HG03159 (cell line): ENCODE measurements around the gene PPIE.
A peak's percentile ranks its signal among the peaks of the same experiment; 100 is the strongest.
"Not testable (repeated sequence)": the region's sequence is repeated elsewhere in the genome, so short reads cannot be mapped to it uniquely, and the experiment has no call there.

Experiments
- ATAC-seq: cut with Tn5 transposase; IDR thresholded peaks from one replicate; pipeline ENCODE4 v1.9.1; 2021; ENCODE audit warnings: mild to moderate bottlenecking, moderate library complexity; ENCODE audit not compliant: unreplicated experiment

PPIE gene

DNA sequence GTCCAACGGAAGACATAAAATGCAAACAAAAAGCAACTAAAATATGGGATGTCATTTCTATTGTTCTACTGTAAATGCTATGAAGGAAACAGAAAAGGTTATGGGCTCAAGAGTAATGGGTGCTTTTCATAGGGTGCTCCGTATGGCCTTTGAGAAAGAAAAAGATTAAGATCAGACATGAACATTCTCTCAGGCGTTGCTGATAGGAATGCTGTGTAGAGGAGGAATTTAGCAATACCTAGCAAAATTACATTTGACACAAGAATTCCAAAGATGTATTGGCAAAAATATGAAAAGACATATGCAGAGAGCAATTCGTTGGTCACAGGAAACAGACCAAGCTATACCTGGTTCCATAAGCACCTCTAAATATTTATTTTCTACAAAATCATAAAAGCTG, 38.2 kb downstream of the PPIE start:
- ATAC-seq: no peak

GRCh38 chr1:39777306-39777705, 38.6 kb downstream of the PPIE start:
- no peak for ATAC-seq

DNA sequence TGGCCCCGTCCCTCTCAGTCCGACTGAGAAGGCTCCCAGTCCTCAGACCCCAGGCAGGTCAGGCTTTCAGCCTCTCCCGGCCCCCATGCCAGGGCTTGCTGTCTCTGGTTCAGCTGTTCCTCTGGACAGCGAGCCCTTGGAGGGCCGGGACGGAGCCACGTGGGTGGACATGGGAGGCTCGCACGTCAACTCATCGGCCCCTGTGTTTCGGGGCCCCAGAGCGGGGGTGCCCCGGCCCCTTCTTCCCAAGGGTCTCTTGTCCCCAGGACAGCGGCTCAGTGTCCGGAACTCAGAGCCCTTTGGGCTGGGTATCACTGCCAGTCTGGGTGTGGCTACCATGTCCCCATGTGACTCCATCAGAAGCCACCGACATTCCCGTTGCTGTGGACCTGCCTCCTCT, 39.2 kb downstream of the PPIE start:
- ATAC-seq: not testable (repeated sequence)

DNA sequence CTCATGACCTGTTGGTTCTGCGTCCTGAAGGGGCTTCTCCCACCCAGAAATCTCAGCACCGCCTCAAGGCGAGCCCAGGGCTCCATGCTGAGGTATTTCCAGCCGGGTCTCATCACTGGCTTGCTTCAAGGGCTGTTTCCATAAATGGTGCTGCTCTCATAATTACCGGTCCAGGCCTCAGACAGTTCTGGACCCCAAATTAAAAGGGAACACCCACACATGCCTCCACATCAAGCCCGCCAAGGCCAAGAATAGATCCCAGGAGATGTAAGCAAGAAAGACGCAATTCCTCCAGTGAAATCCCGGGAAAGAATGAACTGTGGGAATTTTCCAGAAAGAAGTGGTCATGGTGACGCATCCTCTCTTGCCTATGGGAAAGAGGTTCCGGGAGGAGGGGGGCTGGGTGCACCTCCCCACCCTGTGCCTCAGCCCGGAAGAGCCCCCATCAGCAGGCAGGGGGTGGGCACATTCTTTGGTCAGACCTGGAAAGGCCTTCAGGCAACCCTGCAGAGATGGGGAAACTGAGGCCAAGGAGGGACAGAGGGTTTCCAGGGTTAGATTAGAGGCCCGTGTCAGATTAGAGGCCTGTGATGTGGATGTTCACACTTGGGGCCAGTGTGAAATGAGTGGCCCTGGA, 39.9 kb downstream of the PPIE start:
- ATAC-seq: not testable (repeated sequence)

DNA sequence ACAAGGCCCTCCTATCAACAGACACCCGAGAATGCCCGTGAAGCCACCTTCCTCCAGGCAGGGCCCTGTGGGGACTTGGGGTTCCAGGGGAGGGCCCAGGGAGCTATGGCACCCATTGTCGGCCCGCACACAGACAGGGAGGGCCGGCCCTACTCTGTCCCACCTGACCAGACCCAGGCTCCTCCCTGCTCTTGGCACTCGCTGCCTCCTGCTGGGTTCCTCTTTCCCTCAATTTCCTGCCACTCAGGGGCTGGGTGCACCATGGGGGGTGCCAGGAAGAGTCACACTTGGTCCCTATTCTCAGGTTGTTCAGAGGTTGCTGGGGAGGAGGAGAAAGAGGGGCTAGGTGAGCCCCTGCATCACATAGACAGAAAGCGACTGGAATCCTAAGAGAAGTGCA, 40.5 kb downstream of the PPIE start:
- no peak for ATAC-seq

DNA sequence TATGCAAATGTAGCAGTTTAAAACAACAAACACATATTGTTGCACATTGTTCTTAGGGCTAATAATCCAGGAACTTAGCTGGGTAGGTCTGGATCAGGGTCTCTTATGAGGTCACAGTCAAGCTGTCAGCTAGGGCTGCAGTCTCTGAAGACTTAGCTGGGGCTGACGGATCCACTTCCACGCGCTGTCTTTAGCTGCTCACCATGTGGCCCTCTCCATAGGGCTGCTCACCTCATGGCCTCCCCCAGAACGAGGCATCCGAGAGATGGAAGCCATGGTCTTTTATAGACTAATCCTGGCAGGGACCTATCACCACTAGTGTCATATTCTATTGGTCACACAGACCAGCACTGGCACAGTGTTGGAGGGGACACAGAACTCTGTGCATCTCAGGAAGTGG, 41.1 kb downstream of the PPIE start:
- ATAC-seq: no peak

DNA sequence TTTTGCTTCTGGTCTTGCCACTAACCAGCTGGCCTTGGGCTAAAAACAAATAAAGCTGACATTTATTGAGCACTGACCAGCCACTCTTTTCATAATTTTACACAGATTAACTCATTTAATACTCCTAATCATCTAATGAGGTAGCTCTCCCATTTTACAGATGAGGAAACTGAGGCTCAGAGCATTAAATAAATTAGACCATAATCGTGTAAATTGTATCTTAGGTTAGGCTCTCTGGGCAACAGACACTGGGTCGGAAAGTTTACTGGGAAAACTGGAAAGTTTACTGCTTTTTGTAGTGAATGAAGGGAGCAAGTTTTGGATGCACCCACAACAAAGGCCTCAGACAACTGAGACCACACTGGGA, 42.6 kb downstream of the PPIE start:
- no peak for ATAC-seq

GRCh38 chr1:39782103-39782502, 43.4 kb downstream of the PPIE start:
- no peak for ATAC-seq

DNA sequence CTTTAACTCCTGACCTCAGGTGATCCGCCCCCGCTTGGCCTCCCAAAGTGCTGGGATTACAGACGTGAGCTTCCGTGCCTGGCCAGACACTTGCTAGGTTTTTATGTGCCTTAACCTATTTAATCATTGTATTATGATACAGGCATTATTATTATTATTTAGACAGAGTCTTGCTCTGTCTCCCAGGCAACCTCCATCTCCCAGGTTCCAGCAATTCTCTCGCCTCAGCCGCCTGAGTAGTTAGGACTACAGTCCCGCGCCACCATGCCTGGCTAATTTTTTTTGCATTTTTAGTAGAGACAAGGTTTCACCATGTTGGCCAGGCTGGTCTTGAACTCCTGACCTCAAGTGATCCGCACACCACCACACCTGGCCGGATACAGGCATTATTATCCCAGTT, 44.0 kb downstream of the PPIE start:
- not testable (repeated sequence) for ATAC-seq

- not testable (repeated sequence) for ATAC-seq
These were observed 47.8 kb downstream of the PPIE start for GRCh38 chr1:39786303-39787107.

GRCh38 chr1:39787108-39787375, 48.4 kb downstream of the PPIE start:
- not testable (repeated sequence) for ATAC-seq

GRCh38 chr1:39787468-39787867, 48.8 kb downstream of the PPIE start:
- ATAC-seq: no peak

DNA sequence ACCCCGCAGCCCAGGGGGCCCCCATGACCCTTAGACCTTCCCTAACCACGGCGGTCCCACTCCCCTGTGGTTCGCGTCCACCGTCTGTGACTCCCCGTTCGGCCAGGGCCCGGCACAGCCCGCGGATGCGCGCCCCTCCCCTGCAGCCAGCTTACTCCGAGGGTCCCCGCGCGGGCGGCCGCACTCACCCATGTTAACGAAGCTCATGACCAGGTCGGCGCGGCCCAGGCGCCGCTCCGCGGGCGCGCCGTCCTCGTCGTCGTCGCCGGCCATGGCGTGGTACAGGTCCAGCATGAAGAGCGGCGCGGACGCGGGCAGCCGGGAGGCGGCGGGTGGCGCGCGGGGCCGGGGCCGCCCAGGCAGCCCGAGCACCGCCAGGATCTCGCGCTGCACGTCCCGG, 49.3 kb downstream of the PPIE start:
- not testable (repeated sequence) for ATAC-seq

DNA sequence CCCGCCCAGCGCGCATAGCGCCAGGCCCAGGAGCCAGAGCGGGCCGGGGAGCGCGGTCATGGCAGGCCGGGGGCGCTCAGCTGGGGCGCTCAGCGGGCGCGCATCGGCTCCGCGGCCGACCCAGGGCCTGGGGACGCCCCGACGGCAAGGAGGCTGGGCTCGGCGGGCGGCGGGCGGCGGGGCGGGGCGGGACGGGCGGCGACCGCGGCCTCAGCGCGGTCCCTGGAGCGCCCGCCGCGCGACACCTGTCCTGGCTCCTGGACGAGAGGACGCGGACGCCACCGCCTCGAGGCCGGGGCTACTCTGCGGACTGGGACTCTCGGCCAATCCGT, 49.7 kb downstream of the PPIE start:
- no peak for ATAC-seq

- ATAC-seq: no peak
These were observed 50.3 kb downstream of the PPIE start, which contains the start of gene BMP8B for GRCh38 chr1:39788758-39789570. BMP8B (minus strand) TSS chr1:39788865; CDS start chr1:39788485, 380 bp downstream.

- ATAC-seq: no peak
These were observed 51.0 kb downstream of the PPIE start for GRCh38 chr1:39789571-39790110.

- ATAC-seq: no peak
These were observed 53.2 kb downstream of the PPIE start for GRCh38 chr1:39791838-39792237.

GRCh38 chr1:39795651-39796050, 57.0 kb downstream of the PPIE start:
- no peak for ATAC-seq

GRCh38 chr1:39798859-39799769, 60.4 kb downstream of the PPIE start:
- ATAC-seq: peak; percentile 84

GRCh38 chr1:39799770-39800470, 61.2 kb downstream of the PPIE start:
- ATAC-seq: peak; percentile 54
